ENCODE results near the gene SLC5A3.

The SLC5A3 gene

GRCh38 chr21:34077888-34078287, 4.5 kb downstream of the SLC5A3 start:
- no peak overlapping the region for H3K27ac ChIP-seq (ENCODE audit: extremely low read depth, low read depth, low read length)
- ChIA-PET CTCF (interaction anchor here (0.6 kb wide), 1 partner anchor 38 kb away, joined by 3 read pairs; no protein-coding TSS in a partner anchor), POLR2A (interaction anchor here (0.5 kb wide), 1 partner anchor 315 kb away, joined by 4 read pairs; no protein-coding TSS in a partner anchor)
- H3K9me3 ChIP-seq (ENCODE audit: control insufficient read depth, insufficient read depth, low read depth, low read length), result no peaks in the 10 kb centered on the region
- no peak for TF ChIP-seq ZSCAN4 (tag by site-specific recombination; IDR thresholded peaks at IDR 0.05)
- no peak for TF ChIP-seq ZSCAN30 (tag by site-specific recombination; IDR thresholded peaks at IDR 0.05)
- no peak for TF ChIP-seq ZNF366 (tag by site-specific recombination; conservative IDR thresholded peaks at IDR 0.05)
- TF ChIP-seq ZNF112 (tag by site-specific recombination; IDR thresholded peaks at IDR 0.05), result no peak
- no peak for TF ChIP-seq ZNF596 (tag by site-specific recombination; IDR thresholded peaks at IDR 0.05)
- TF ChIP-seq ZNF2 (tag by site-specific recombination; IDR thresholded peaks at IDR 0.05), result no peak
- TF ChIP-seq CTCF (tag by site-specific recombination; IDR thresholded peaks at IDR 0.05), result no peak
- TF ChIP-seq ZNF169 (tag by site-specific recombination; IDR thresholded peaks at IDR 0.05), result no peak
- no peak for TF ChIP-seq SCRT2 (tag by site-specific recombination; IDR thresholded peaks at IDR 0.05)
- TF ChIP-seq ZNF174 (tag by site-specific recombination; IDR thresholded peaks at IDR 0.05), result no peak
- peaks cover 2% of the 10 kb centered on the region for H3K4me1 ChIP-seq (ENCODE audit: control insufficient read depth, insufficient read depth, low read length)
- H3K4me3 ChIP-seq (ENCODE audit: low read depth, low read length), result no peak overlapping the region
- peaks cover 0 to under 1% of the 10 kb centered on the region in 2 experiments; a peak in 1 of 3 replicates for H3K36me3 ChIP-seq (ENCODE audit: control insufficient read depth in 2 of 2, insufficient read depth in 1 of 2, low read length in 2 of 2)

GRCh38 chr21:34078915-34079314, 5.5 kb downstream of the SLC5A3 start:
- H3K4me3 ChIP-seq (ENCODE audit: low read depth, low read length), result no peak overlapping the region
- no peaks in the 10 kb centered on the region for H3K9me3 ChIP-seq (ENCODE audit: control insufficient read depth, insufficient read depth, low read depth, low read length)
- TF ChIP-seq HOXD13 (CRISPR knock-in tag; IDR thresholded peaks at IDR 0.05; ENCODE audit: borderline replicate concordance), result no peak
- CTCF ChIA-PET, result no interaction called here
- H3K4me1 ChIP-seq (ENCODE audit: control insufficient read depth, insufficient read depth, low read length), result peaks cover 2% of the 10 kb centered on the region
- POLR2A ChIA-PET, result no interaction called here
- H3K27ac ChIP-seq (ENCODE audit: extremely low read depth, low read depth, low read length), result no peak overlapping the region
- H3K36me3 ChIP-seq (ENCODE audit: control insufficient read depth in 2 of 2, insufficient read depth in 1 of 2, low read length in 2 of 2), result peaks cover 0 to 3% of the 10 kb centered on the region in 2 experiments; a peak in 1 of 3 replicates

GRCh38 chr21:34080710-34081109, 7.3 kb downstream of the SLC5A3 start:
- ChIA-PET POLR2A (interaction anchor here (1.0 kb wide), 1 partner anchor 267 kb away, joined by 3 read pairs; no protein-coding TSS in a partner anchor), CTCF (interaction anchor here (1.4 kb wide), 1 partner anchor 156 kb away, joined by 3 read pairs; no protein-coding TSS in a partner anchor)
- no peaks in the 10 kb centered on the region; the same call in 1 of the 2 replicates for H3K4me1 ChIP-seq (ENCODE audit: control insufficient read depth, insufficient read depth, low read length)
- H3K4me3 ChIP-seq (ENCODE audit: low read depth, low read length), result no peak overlapping the region
- no peak for TF ChIP-seq ZNF169 (tag by site-specific recombination; IDR thresholded peaks at IDR 0.05)
- TF ChIP-seq ZNF354C (tag by site-specific recombination; IDR thresholded peaks at IDR 0.05; ENCODE audit: borderline replicate concordance, low read depth), result no peak
- no peak for TF ChIP-seq ZNF221 (tag by site-specific recombination; IDR thresholded peaks at IDR 0.05; ENCODE audit: borderline replicate concordance)
- no peak for TF ChIP-seq ZNF747 (tag by site-specific recombination; IDR thresholded peaks at IDR 0.05)
- no peak for TF ChIP-seq PRDM10 (tag by site-specific recombination; IDR thresholded peaks at IDR 0.05)
- TF ChIP-seq BCL11B (tag by site-specific recombination; IDR thresholded peaks at IDR 0.05; ENCODE audit: low read depth), result no peak
- no peaks in the 10 kb centered on the region for H3K9me3 ChIP-seq (ENCODE audit: control insufficient read depth, insufficient read depth, low read depth, low read length)
- peaks cover 0 to 3% of the 10 kb centered on the region in 2 experiments; a peak in 1 of 3 replicates for H3K36me3 ChIP-seq (ENCODE audit: control insufficient read depth in 2 of 2, insufficient read depth in 1 of 2, low read length in 2 of 2)
- no peak overlapping the region for H3K27ac ChIP-seq (ENCODE audit: extremely low read depth, low read depth, low read length)

Measured in HEK293 (cell line).